ENCODE results near the gene SH3TC2.

SH3TC2 gene

GRCh38 chr5:149073213-149073612 lies 10.4 kb upstream of the SH3TC2 start:
- no peak for DNase-seq (ENCODE audit: low spot score)
- in situ Hi-C loops (cut with MboI; ENCODE audit: low pct_unique_long_range_greater_than_20kb, low sequenced_read_pairs, unreplicated experiment), result no loop called here
- no peak for TF ChIP-seq CTCF (IDR thresholded peaks at IDR 0.05; ENCODE audit: extremely low read depth, insufficient read depth, missing control alignments)

- no peak for TF ChIP-seq CTCF (IDR thresholded peaks at IDR 0.05; ENCODE audit: extremely low read depth, insufficient read depth, missing control alignments)
- in situ Hi-C loops (cut with MboI; ENCODE audit: low pct_unique_long_range_greater_than_20kb, low sequenced_read_pairs, unreplicated experiment), result no loop called here
- no peak for DNase-seq (ENCODE audit: low spot score)
These were observed 9.9 kb upstream of the SH3TC2 start for GRCh38 chr5:149072791-149073190.

- TF ChIP-seq CTCF (IDR thresholded peaks at IDR 0.05; ENCODE audit: extremely low read depth, insufficient read depth, missing control alignments), result no peak
- in situ Hi-C loops (cut with MboI; ENCODE audit: low pct_unique_long_range_greater_than_20kb, low sequenced_read_pairs, unreplicated experiment), result no loop called here
- DNase-seq (ENCODE audit: low spot score), result no peak
These were observed 9.5 kb upstream of the SH3TC2 start for GRCh38 chr5:149072376-149072775.

- in situ Hi-C loops (cut with MboI; ENCODE audit: low pct_unique_long_range_greater_than_20kb, low sequenced_read_pairs, unreplicated experiment), result no loop called here
- no peak for DNase-seq (ENCODE audit: low spot score)
- TF ChIP-seq CTCF (IDR thresholded peaks at IDR 0.05; ENCODE audit: extremely low read depth, insufficient read depth, missing control alignments), result no peak
These were observed 8.9 kb upstream of the SH3TC2 start for GRCh38 chr5:149071756-149072155.

- no peak for TF ChIP-seq CTCF (IDR thresholded peaks at IDR 0.05; ENCODE audit: extremely low read depth, insufficient read depth, missing control alignments)
- no peak for DNase-seq (ENCODE audit: low spot score)
- in situ Hi-C loops (cut with MboI; ENCODE audit: low pct_unique_long_range_greater_than_20kb, low sequenced_read_pairs, unreplicated experiment), result no loop called here
These were observed 8.4 kb upstream of the SH3TC2 start for GRCh38 chr5:149071216-149071615.

- no peak for DNase-seq (ENCODE audit: low spot score)
- in situ Hi-C loops (cut with MboI; ENCODE audit: low pct_unique_long_range_greater_than_20kb, low sequenced_read_pairs, unreplicated experiment), result no loop called here
- TF ChIP-seq CTCF (IDR thresholded peaks at IDR 0.05; ENCODE audit: extremely low read depth, insufficient read depth, missing control alignments), result no peak
These were observed 6.8 kb upstream of the SH3TC2 start for GRCh38 chr5:149069711-149070110.

GRCh38 chr5:149063896-149064478 lies 1.1 kb upstream of the SH3TC2 start:
- no peak for TF ChIP-seq CTCF (IDR thresholded peaks at IDR 0.05; ENCODE audit: extremely low read depth, insufficient read depth, missing control alignments)
- in situ Hi-C loops (cut with MboI; ENCODE audit: low pct_unique_long_range_greater_than_20kb, low sequenced_read_pairs, unreplicated experiment), result no loop called here
- no peak for DNase-seq (ENCODE audit: low spot score)
